Vagina (tissue), 2 donors: ENCODE measurements around the gene TSPAN15.

ENCODE experiments used
- CTCF ChIP-seq, 3 experiments: fragments of 450-650 bp in 2 of 3; fragments of 200-600 bp in 1 of 3; sonication (generic) in 1 of 3; IDR thresholded peaks; one replicate each; pipeline ENCODE4 v1.5.1; 2017 to 2019; ENCODE audit warnings: antibody characterized with exemption in 3 of 3, mild to moderate bottlenecking in 2 of 3, moderate library complexity in 2 of 3
- POLR2A ChIP-seq, 2 donors: fragments of 450-650 bp; IDR thresholded peaks; one replicate each; pipeline ENCODE4 v1.6.1; 2017; ENCODE audit warnings: antibody characterized with exemption in 2 of 2, mild to moderate bottlenecking in 2 of 2, moderate library complexity in 2 of 2
- POLR2AphosphoS5 ChIP-seq, 2 donors: sonication (generic); formaldehyde crosslinking; IDR thresholded peaks; one replicate each; pipeline ENCODE4 v1.9.0; 2017; ENCODE audit warnings: antibody characterized with exemption in 2 of 2, mild to moderate bottlenecking in 2 of 2, low read depth in 1 of 2; ENCODE audit not compliant: insufficient read depth in 1 of 2

- TF ChIP-seq CTCF (IDR thresholded peaks at IDR 0.05) (no peak), POLR2A (IDR thresholded peaks at IDR 0.05) (no peak), POLR2AphosphoS5 (IDR thresholded peaks at IDR 0.05; ENCODE audit: insufficient read depth in 1 of 2, low read depth in 1 of 2) (no peak)
Measured at GRCh38 chr10:69419096-69419743, 32.0 kb upstream of the TSPAN15 start.
